Mesenchymal stem cell (in vitro differentiated cells and primary cell): Measurements from ENCODE around the gene PARM1.

Experiments used
- DNase-seq: peaks from one replicate; pipeline ENCODE4 v3.0.0-alpha.2; 2013
- H2AFZ ChIP-seq: one replicate; pipeline ENCODE4 v1.6.1; 2013; ENCODE audit warnings: low read depth, mild to moderate bottlenecking, control low read depth, inconsistent platforms, low read length, moderate library complexity
- H2AK5ac ChIP-seq: 2 replicates; pipeline ENCODE4 v1.6.1; 2013; ENCODE audit warnings: low read length, moderate library complexity, mild to moderate bottlenecking, inconsistent platforms; ENCODE audit not compliant: severe bottlenecking
- H2BK120ac ChIP-seq: one replicate; pipeline ENCODE4 v1.6.1; 2013; ENCODE audit warnings: low read depth, mild to moderate bottlenecking, inconsistent platforms, low read length, moderate library complexity
- H2BK12ac ChIP-seq, 2 experiments: one replicate each; pipeline ENCODE4 v1.6.1; 2013; ENCODE audit warnings: inconsistent platforms in 2 of 2, low read length in 2 of 2, mild to moderate bottlenecking in 2 of 2, moderate library complexity in 2 of 2, control low read depth in 1 of 2
- H2BK15ac ChIP-seq: one replicate; pipeline ENCODE4 v1.6.1; 2013; ENCODE audit warnings: mild to moderate bottlenecking, low read depth, inconsistent platforms; ENCODE audit not compliant: poor library complexity, severe bottlenecking
- H2BK5ac ChIP-seq: 2 replicates; pipeline ENCODE4 v1.6.1; 2013; ENCODE audit warnings: low read depth, mild to moderate bottlenecking, low read length, control low read depth, inconsistent platforms; ENCODE audit not compliant: poor library complexity, severe bottlenecking
- H3K14ac ChIP-seq, 2 experiments: one replicate each; pipeline ENCODE4 v1.6.1; 2013; ENCODE audit warnings: inconsistent platforms in 2 of 2, low read length in 2 of 2, control low read depth in 1 of 2, mild to moderate bottlenecking in 1 of 2, moderate library complexity in 1 of 2
- H3K18ac ChIP-seq, 2 experiments: one replicate each; pipeline ENCODE4 v1.6.1; 2013; ENCODE audit warnings: inconsistent platforms in 2 of 2, low read length in 2 of 2, control low read depth in 1 of 2, low read depth in 1 of 2, mild to moderate bottlenecking in 1 of 2
- H3K23ac ChIP-seq, 2 experiments: one replicate each; pipeline ENCODE4 v1.6.1; 2013; ENCODE audit warnings: inconsistent platforms in 2 of 2, low read length in 2 of 2, mild to moderate bottlenecking in 2 of 2, moderate library complexity in 2 of 2, control low read depth in 1 of 2
- H3K27ac ChIP-seq: 2 replicates; pipeline ENCODE4 v1.5.1; 2013; ENCODE audit warnings: mild to moderate bottlenecking, moderate library complexity, low read length, control low read depth, inconsistent platforms; ENCODE audit not compliant: poor library complexity, severe bottlenecking
- H3K27me3 ChIP-seq, 2 experiments: 2 replicates each; pipeline versions ENCODE4 v1.6.1 to v1.7.0; 2013; ENCODE audit warnings: low read length in 2 of 2, mild to moderate bottlenecking in 2 of 2, moderate library complexity in 2 of 2, control low read depth in 1 of 2, inconsistent platforms in 1 of 2; ENCODE audit not compliant: control insufficient read depth in 1 of 2, insufficient read depth in 1 of 2
- H3K36me3 ChIP-seq, 2 experiments: 2 replicates each; pipeline versions ENCODE4 v1.6.1 to v1.7.0; 2013; ENCODE audit warnings: low read length in 2 of 2, control low read depth in 1 of 2, inconsistent platforms in 1 of 2, low read depth in 1 of 2, mild to moderate bottlenecking in 1 of 2; ENCODE audit not compliant: insufficient read depth in 2 of 2, control insufficient read depth in 1 of 2
- H3K4ac ChIP-seq, 2 experiments: one replicate each; pipeline ENCODE4 v1.6.1; 2013; ENCODE audit warnings: inconsistent platforms in 2 of 2, low read length in 2 of 2, mild to moderate bottlenecking in 2 of 2, moderate library complexity in 2 of 2, control low read depth in 1 of 2, low read depth in 1 of 2
- H3K4me1 ChIP-seq: 2 replicates; pipeline ENCODE4 v1.6.1; 2013; ENCODE audit warnings: low read depth, low read length, control low read depth; ENCODE audit not compliant: control insufficient read depth, insufficient read depth
- H3K4me2 ChIP-seq: 2 replicates; pipeline ENCODE4 v1.6.1; 2013; ENCODE audit warnings: low read length, mild to moderate bottlenecking, inconsistent platforms; ENCODE audit not compliant: poor library complexity, severe bottlenecking
- H3K4me3 ChIP-seq, 2 experiments: 2 replicates each; pipeline versions ENCODE4 v1.5.1 to v1.7.0; 2013; ENCODE audit warnings: low read length in 2 of 2, mild to moderate bottlenecking in 2 of 2, control low read depth in 1 of 2, low read depth in 1 of 2; ENCODE audit not compliant: insufficient read depth in 1 of 2
- H3K79me1 ChIP-seq: replicated peaks from 2 replicates; pipeline ENCODE4 v1.6.1; 2013; ENCODE audit warnings: mild to moderate bottlenecking, control low read depth, low read length, inconsistent platforms; ENCODE audit not compliant: poor library complexity, severe bottlenecking
- H3K9ac ChIP-seq: 2 replicates; pipeline ENCODE4 v1.7.0; 2013; ENCODE audit warnings: mild to moderate bottlenecking, low read length, moderate library complexity
- H3K9me3 ChIP-seq: 2 replicates; pipeline ENCODE4 v1.7.0; 2013; ENCODE audit warnings: mild to moderate bottlenecking, low read length; ENCODE audit not compliant: control insufficient read depth
- H4K8ac ChIP-seq: one replicate; pipeline ENCODE4 v1.6.1; 2013; ENCODE audit warnings: inconsistent platforms, mild to moderate bottlenecking, low read length, moderate library complexity
- H4K91ac ChIP-seq: one replicate; pipeline ENCODE4 v1.6.1; 2013; ENCODE audit warnings: mild to moderate bottlenecking, low read length, inconsistent platforms
- WGBS: methylation state at CpG from one replicate; pipeline ENCODE4 v1.1.7; 2013; ENCODE audit warnings: mixed read lengths; 5-methylcytosine and 5-hydroxymethylcytosine counted together

PARM1 gene

GRCh38 chr4:74920704-74921103, 12.2 kb upstream of the PARM1 start:
- Histone ChIP-seq H3K9me3 (no peaks in the 10 kb centered on the region), H3K4me1 (no peaks in the 10 kb centered on the region), H3K14ac (no peak overlapping the region), H3K79me1 (no peaks in the 10 kb centered on the region), H3K9ac (no peak overlapping the region), H2AFZ (no peak overlapping the region), H2BK120ac (no peak overlapping the region), H3K4me2 (no peak overlapping the region), H3K27ac (no peak overlapping the region), H2AK5ac (no peak overlapping the region), H3K27me3 (no peaks in the 10 kb centered on the region), H3K23ac (no peak overlapping the region), H2BK15ac (no peak overlapping the region), H2BK5ac (no peak overlapping the region), H2BK12ac (no peak overlapping the region), H3K18ac (no peak overlapping the region), H3K4ac (no peak overlapping the region), H4K91ac (no peak overlapping the region), H3K4me3 (no peak overlapping the region), H4K8ac (no peak overlapping the region), H3K36me3 (no peaks in the 10 kb centered on the region)
- DNase-seq, result no peak
- 57% methylated on average over 2 of the region's 3 CpGs for WGBS

DNA sequence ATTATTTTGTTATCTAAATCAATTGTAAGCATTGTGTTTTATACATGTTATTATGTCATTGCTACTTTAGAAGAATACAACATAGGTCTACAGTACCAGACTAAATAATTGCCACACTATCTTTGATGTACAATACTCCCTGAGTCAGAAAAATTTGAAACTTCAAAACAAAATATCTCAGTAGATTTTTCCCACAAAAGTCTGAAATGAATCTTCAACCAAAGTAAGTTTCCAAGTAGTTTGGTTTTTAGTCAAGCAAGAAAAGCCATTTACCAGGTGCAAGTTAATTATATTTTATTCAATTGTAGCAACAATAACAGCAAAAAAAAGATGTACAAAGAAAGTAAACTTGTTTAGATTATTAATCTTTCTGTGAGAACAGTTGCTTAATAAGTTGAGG, 11.4 kb upstream of the PARM1 start:
- H2AK5ac ChIP-seq, result no peak overlapping the region
- H3K23ac ChIP-seq, result no peak overlapping the region
- H3K4me3 ChIP-seq, result no peak overlapping the region
- H4K8ac ChIP-seq, result no peak overlapping the region
- H2AFZ ChIP-seq, result no peak overlapping the region
- H3K9ac ChIP-seq, result no peak overlapping the region
- no peak overlapping the region for H3K4me2 ChIP-seq
- H2BK12ac ChIP-seq, result no peak overlapping the region
- no peaks in the 10 kb centered on the region for H3K79me1 ChIP-seq
- H3K18ac ChIP-seq, result no peak overlapping the region
- H2BK5ac ChIP-seq, result no peak overlapping the region
- H3K4me1 ChIP-seq, result no peaks in the 10 kb centered on the region
- no peak overlapping the region for H3K27ac ChIP-seq
- H3K36me3 ChIP-seq, result no peaks in the 10 kb centered on the region
- H2BK15ac ChIP-seq, result no peak overlapping the region
- H2BK120ac ChIP-seq, result no peak overlapping the region
- no peak for DNase-seq
- no peaks in the 10 kb centered on the region for H3K9me3 ChIP-seq
- H3K27me3 ChIP-seq, result no peaks in the 10 kb centered on the region
- no peak overlapping the region for H3K14ac ChIP-seq
- H4K91ac ChIP-seq, result no peak overlapping the region
- H3K4ac ChIP-seq, result no peak overlapping the region

DNA sequence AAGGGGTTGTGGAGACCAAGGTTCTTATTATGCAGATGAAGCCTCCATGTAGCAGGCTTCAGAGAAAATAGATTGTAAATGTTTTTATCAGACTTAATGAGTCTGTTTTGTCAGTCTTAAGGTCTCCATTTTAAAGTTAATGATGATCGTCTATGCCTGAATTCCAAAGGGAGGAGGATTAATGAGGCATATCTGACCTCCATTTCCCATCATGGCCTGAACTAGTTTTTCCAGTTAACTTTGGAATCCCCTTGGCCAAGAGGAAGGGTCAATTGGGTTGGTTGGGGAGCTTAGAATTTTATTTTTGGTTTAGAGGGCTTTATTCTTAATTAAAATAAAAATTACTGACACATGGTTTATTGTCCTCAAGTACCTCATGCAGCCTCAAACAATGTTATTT, 6.9 kb upstream of the PARM1 start:
- Histone ChIP-seq H3K9me3 (no peaks in the 10 kb centered on the region), H3K23ac (no peak overlapping the region), H4K91ac (no peak overlapping the region), H3K4me2 (no peak overlapping the region), H3K4me1 (no peaks in the 10 kb centered on the region), H3K18ac (no peak overlapping the region), H2BK120ac (no peak overlapping the region), H3K36me3 (no peaks in the 10 kb centered on the region), H3K27me3 (peaks cover 5 to 22% of the 10 kb centered on the region in 2 experiments), H2AK5ac (no peak overlapping the region), H3K9ac (no peak overlapping the region), H2BK15ac (no peak overlapping the region), H2BK5ac (no peak overlapping the region), H2AFZ (no peak overlapping the region), H3K4me3 (no peak overlapping the region), H3K27ac (no peak overlapping the region), H3K79me1 (no peaks in the 10 kb centered on the region), H3K14ac (no peak overlapping the region), H3K4ac (no peak overlapping the region), H2BK12ac (no peak overlapping the region), H4K8ac (no peak overlapping the region)
- 100% methylated on average over 1 of the region's 1 CpG for WGBS
- no peak for DNase-seq

DNA sequence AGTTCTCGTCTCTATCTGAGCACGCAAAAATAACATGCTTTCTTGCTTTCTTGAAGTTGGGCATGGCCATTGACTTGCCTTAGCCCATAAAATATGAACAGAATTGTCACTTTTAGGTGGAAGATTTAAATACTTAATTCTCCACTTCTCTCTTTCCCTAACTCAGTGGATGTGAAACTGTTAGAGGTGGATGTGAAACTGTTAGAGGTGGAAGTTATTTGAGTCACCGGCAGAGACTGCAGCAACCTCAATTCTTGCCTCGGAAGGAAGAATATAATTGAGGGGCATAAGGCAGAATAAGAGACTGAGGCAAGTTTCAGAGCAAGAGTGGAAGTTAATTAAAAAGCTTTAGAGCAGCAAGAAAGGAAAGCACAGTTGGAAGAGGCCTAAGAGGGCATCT, 2.8 kb upstream of the PARM1 start:
- Histone ChIP-seq H3K9me3 (no peaks in the 10 kb centered on the region), H2BK12ac (no peak overlapping the region), H2AK5ac (no peak overlapping the region), H3K4me3 (no peak overlapping the region), H3K79me1 (no peaks in the 10 kb centered on the region), H3K18ac (no peak overlapping the region), H3K36me3 (no peaks in the 10 kb centered on the region), H3K9ac (no peak overlapping the region), H3K4me1 (peaks cover 19% of the 10 kb centered on the region), H3K23ac (no peak overlapping the region), H3K27me3 (peaks cover 42 to 49% of the 10 kb centered on the region in 2 experiments), H2BK15ac (no peak overlapping the region), H3K4ac (no peak overlapping the region), H2BK120ac (no peak overlapping the region), H4K8ac (no peak overlapping the region), H4K91ac (no peak overlapping the region), H3K4me2 (no peak overlapping the region), H2AFZ (no peak overlapping the region), H3K14ac (no peak overlapping the region), H2BK5ac (no peak overlapping the region), H3K27ac (no peak overlapping the region)
- DNase-seq, result no peak
- 99% methylated on average over 4 of the region's 4 CpGs for WGBS
